ENCODE measurements around the gene SLCO1A2. TPM values are rescaled to one million over a fixed set of nuclear protein-coding genes. Genes with fewer than 3 reads are reported as not detected.

SLCO1A2 gene
- total and polyA plus RNA-seq, 2 of the 8 experiments (the other 6 are each of a cell fraction or from before 2014, with no cell fraction given): 2.9 to 5.1 TPM

DNA sequence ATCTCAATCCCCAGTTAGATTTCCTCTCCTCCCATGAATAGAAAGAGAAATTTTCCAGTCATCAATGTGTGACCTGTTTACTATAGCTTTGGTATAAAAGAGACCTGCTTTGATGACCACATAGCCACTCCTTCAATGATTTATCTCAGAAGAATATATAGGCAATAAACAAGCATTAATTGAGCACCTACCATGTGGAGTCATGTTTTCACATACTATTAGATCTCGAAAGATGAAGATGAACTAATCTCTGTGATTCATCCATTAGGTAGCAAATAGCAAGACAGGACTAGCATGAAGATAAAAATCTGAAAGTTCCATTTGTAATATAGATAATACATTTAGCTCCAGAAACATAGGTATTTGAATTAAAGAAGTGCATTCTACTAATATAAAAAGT is 40.5 kb downstream of the SLCO1A2 start:
- Histone ChIP-seq H4K8ac (ENCODE audit: extremely low read depth, insufficient read depth, low read length) (no peak overlapping the region), H3K9ac (replicated peaks in 1 of 4; ENCODE audit: extremely low read depth in 1 of 4, low read depth in 3 of 4, low read length in 3 of 4) (no peak overlapping the region), H3K14ac (ENCODE audit: insufficient read length) (no peak overlapping the region), H2BK20ac (ENCODE audit: low read length) (no peak overlapping the region), H3K4me1 (replicated peaks in 1 of 4; ENCODE audit: control insufficient read depth in 3 of 4, insufficient read depth in 4 of 4, low read length in 3 of 4) (no peaks in the 10 kb centered on the region), H3K4me3 (ENCODE audit: extremely low read depth in 1 of 4, insufficient read depth in 2 of 4, low read depth in 3 of 4, low read length in 4 of 4) (no peak overlapping the region), H4K20me1 (replicated peaks in 1 of 2; ENCODE audit: control insufficient read depth in 1 of 2, insufficient read depth in 2 of 2, low read length in 2 of 2) (no peaks in the 10 kb centered on the region), H3K27ac (ENCODE audit: low read depth, low read length) (no peak overlapping the region), H3K23ac (ENCODE audit: insufficient read length) (no peak overlapping the region), H4K5ac (ENCODE audit: insufficient read length, low read depth, low read length) (no peak overlapping the region), H2BK15ac (ENCODE audit: low read length) (no peak overlapping the region), H2AK5ac (ENCODE audit: low read depth, low read length) (no peak overlapping the region), H2BK5ac (ENCODE audit: low read depth, low read length) (no peak overlapping the region), H4K91ac (replicated peaks; ENCODE audit: insufficient read length, low read length) (no peak overlapping the region), H2AFZ (ENCODE audit: low read length) (no peak overlapping the region), H2BK120ac (replicated peaks; ENCODE audit: low read depth, low read length) (no peak overlapping the region), H2BK12ac (ENCODE audit: low read depth, low read length) (no peak overlapping the region), H3K4ac (replicated peaks; ENCODE audit: insufficient read length, low read depth, low read length) (no peak overlapping the region), H3K27me3 (replicated peaks in 1 of 4; ENCODE audit: control insufficient read depth in 3 of 4, extremely low read depth in 1 of 4, insufficient read depth in 3 of 4, low read length in 3 of 4) (no peaks in the 10 kb centered on the region), H3K56ac (replicated peaks; ENCODE audit: insufficient read length, low read depth, low read length) (no peak overlapping the region), H3K79me1 (ENCODE audit: low read depth, low read length) (no peaks in the 10 kb centered on the region), H3K9me3 (ENCODE audit: insufficient read depth in 2 of 2, low read depth in 1 of 2, low read length in 1 of 2) (no peaks in the 10 kb centered on the region), H3K4me2 (ENCODE audit: insufficient read depth in 1 of 2, low read depth in 2 of 2, low read length in 2 of 2) (no peak overlapping the region), H3K36me3 (ENCODE audit: control insufficient read depth in 2 of 4, insufficient read depth in 4 of 4, low read length in 3 of 4) (no peaks in the 10 kb centered on the region), H3K23me2 (ENCODE audit: low read depth, low read length) (no peaks in the 10 kb centered on the region), H3K79me2 (ENCODE audit: control insufficient read depth in 1 of 2, insufficient read depth in 2 of 2, low read length in 2 of 2) (no peaks in the 10 kb centered on the region), H3K18ac (ENCODE audit: extremely low read depth, low read length) (no peak overlapping the region)
- ChIA-PET CTCF (ENCODE audit: partially characterized antibody) (interaction anchor here (1.0 to 2.1 kb wide), 2 partner anchors 9 to 158 kb away, joined by 3 to 7 read pairs; no protein-coding TSS in a partner anchor), POLR2A (ENCODE audit: partially characterized antibody) (no interaction called here)
- DNase-seq (ENCODE audit: low read depth in 1 of 2, low spot score in 2 of 2) (no peak), FAIRE-seq (no peak)
- 92% methylated on average over 1 of the region's 1 CpG; no CpG with 5 or more reads in 1 of the 2 experiments for WGBS, 2 experiments (ENCODE audit: extremely low coverage in 1 of 2, insufficient coverage in 1 of 2, insufficient read length in 1 of 2, insufficient replicate concordance in 2 of 2, low coverage in 1 of 2, low lambda C conversion rate in 2 of 2, missing lambda C conversion rate in 1 of 2)
- no peak for TF ChIP-seq TCF12 (IDR thresholded peaks at IDR 0.05; ENCODE audit: low read depth, low read length)
- TF ChIP-seq ASH2L (IDR thresholded peaks at IDR 0.05; ENCODE audit: low read length): no peak
- TF ChIP-seq CREB1 (IDR thresholded peaks at IDR 0.05): no peak
- TF ChIP-seq EP300 (IDR thresholded peaks at IDR 0.05; ENCODE audit: borderline replicate concordance in 1 of 2, low read depth in 2 of 2, low read length in 2 of 2): no peak
- no peak for TF ChIP-seq FOSL1 (IDR thresholded peaks at IDR 0.05; ENCODE audit: insufficient read depth, low read depth, low read length)
- TF ChIP-seq SRF (IDR thresholded peaks at IDR 0.05; ENCODE audit: low read depth, low read length): no peak
- no peak for TF ChIP-seq POLR2AphosphoS5 (IDR thresholded peaks at IDR 0.05; ENCODE audit: low read depth, low read length)
- TF ChIP-seq, protein P1, sequence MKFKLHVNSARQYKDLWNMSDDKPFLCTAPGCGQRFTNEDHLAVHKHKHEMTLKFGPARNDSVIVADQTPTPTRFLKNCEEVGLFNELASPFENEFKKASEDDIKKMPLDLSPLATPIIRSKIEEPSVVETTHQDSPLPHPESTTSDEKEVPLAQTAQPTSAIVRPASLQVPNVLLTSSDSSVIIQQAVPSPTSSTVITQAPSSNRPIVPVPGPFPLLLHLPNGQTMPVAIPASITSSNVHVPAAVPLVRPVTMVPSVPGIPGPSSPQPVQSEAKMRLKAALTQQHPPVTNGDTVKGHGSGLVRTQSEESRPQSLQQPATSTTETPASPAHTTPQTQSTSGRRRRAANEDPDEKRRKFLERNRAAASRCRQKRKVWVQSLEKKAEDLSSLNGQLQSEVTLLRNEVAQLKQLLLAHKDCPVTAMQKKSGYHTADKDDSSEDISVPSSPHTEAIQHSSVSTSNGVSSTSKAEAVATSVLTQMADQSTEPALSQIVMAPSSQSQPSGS (IDR thresholded peaks at IDR 0.05; ENCODE audit: low read length): no peak
- TF ChIP-seq CHD1 (IDR thresholded peaks at IDR 0.05; ENCODE audit: low read depth, low read length): no peak
- TF ChIP-seq BRCA1 (IDR thresholded peaks at IDR 0.05; ENCODE audit: low read depth, low read length): no peak
- TF ChIP-seq SP1 (IDR thresholded peaks at IDR 0.05; ENCODE audit: low read depth, low read length): no peak
- no peak for TF ChIP-seq RFX5 (IDR thresholded peaks at IDR 0.05; ENCODE audit: borderline replicate concordance, low read depth, low read length)
- no peak for TF ChIP-seq SP2 (IDR thresholded peaks at IDR 0.05; ENCODE audit: low read length)
- TF ChIP-seq, protein P2, sequence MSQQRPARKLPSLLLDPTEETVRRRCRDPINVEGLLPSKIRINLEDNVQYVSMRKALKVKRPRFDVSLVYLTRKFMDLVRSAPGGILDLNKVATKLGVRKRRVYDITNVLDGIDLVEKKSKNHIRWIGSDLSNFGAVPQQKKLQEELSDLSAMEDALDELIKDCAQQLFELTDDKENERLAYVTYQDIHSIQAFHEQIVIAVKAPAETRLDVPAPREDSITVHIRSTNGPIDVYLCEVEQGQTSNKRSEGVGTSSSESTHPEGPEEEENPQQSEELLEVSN (IDR thresholded peaks at IDR 0.05): no peak

All from H1 (cell line).